M059J (cell line): ENCODE results near the gene DLX2. TPM values are rescaled to one million over a fixed set of nuclear protein-coding genes. Genes with fewer than 3 reads are reported as not detected.
"Not testable (repeated sequence)": the region's sequence is repeated elsewhere in the genome, so short reads cannot be mapped to it uniquely, and the experiment has no call there.

Source experiments
- DNase-seq: peaks from one replicate; pipeline ENCODE4 v3.0.0-alpha.2; 2012; ENCODE audit warnings: low read depth
- total RNA-seq: library from RNA; depleted of rRNA; stranded (reverse); fragments of >200 nt; shearing (Covaris generic); gene quantifications from 2 replicates; pipeline ENCODE4 v1.2.3, GENCODE V29; 2014

DLX2 gene
- total RNA-seq, 1 experiment from 2014 or later: 4.2 TPM

DNA sequence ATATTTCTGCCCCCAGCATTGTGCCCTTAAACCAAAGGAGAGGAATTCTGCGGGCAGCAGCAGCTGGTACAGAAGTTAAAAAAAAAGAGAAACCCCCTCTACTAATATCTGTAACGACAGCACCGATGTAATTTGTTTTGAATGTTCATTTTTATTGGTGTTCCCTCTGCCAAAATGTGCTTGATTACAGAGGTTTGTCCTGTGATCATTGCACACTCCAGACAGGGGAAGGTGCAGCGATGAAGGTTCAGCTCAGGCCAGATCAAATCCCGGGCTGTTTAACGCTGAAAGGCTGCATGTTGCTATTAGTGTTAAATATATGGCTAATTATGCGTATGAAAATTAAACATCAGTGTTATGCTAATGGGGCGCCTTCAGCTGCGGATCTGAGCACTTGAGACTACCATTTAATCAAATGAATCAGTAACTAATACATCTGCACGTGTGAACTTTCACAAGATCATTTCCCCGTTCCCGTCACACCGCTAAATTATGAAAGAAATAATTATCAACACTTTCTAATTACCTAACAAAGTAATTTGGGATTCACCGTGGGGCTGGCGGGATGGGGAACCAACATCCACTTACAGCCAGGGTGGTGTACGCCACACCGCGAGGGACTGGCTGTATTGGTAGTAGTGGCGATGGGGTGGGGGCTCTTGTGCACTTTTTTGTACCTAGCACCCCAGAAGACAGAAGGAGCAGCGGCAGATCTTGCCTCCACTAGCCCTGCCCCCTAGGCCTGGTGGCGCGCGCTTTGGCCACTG lies 18.9 kb downstream of the DLX2 start:
- no peak for DNase-seq

DNA sequence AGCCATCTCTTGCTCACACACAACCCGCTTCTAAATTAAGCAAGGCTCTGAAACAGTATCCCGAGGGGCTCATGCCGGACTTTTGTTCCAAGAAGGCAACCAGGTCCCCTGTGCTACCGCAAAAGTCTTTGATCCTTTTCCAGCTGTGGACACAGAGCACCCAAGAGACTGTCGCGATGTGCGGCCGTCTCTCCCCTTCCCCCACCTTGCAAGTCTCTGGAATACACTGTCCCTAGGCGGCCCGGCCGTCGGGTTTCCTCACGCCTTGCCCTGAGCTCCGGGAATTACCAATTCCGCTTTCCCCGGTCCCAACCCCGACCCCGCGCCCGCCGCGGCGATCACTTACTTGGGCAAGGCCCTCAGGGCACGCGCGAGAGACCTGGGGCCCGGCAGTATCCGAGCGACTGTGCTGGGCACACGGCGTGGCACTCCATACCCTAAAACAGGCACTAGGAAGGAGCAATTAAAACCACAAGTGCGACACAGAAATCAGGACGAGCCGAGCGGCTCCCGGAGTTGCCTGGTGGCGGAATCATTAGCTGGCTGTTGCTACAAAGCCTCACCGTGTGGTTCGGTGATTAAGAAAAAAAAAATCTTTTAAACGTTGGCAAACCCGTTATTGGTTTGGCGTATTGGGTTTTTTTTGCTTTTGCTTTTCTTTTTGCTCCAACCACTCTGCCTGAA lies 19.6 kb downstream of the DLX2 start:
- DNase-seq: peak; percentile 75

GRCh38 chr2:172082105-172082943 lies 20.4 kb downstream of the DLX2 start:
- DNase-seq: peak; percentile 91

GRCh38 chr2:172081221-172082022 lies 21.3 kb downstream of the DLX2 start:
- no peak for DNase-seq

DNA sequence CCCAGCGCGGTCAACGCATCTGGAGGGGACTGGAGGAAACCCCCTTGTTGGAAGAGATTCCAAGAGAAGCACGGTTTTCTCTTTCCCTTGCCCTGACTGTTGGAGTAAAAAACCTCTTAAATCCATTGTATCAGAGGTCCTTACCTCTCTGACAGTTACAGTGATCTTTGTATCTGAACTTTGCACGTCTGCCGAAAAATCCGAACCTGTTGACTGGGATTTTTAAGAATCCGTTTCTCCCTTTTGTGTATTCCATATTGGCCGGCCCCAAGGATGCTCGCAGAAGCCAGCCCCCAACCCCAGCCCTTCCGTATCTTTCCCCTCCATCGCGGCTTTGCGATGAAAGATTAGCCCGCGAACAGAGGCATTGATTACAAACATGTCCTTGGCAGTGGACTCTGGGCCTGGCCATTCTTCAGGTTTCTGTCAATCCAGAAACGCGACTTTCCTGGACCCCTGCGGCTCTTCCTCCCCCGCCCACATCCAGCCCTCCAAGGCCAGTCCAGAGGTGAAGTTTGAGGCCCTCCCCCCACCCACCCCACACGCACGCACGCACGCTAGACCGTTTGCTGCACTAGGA lies 22.0 kb downstream of the DLX2 start:
- DNase-seq: no peak

- DNase-seq: peak; percentile 11
Observed at GRCh38 chr2:172079838-172080640, 22.7 kb downstream of the DLX2 start.

DNA sequence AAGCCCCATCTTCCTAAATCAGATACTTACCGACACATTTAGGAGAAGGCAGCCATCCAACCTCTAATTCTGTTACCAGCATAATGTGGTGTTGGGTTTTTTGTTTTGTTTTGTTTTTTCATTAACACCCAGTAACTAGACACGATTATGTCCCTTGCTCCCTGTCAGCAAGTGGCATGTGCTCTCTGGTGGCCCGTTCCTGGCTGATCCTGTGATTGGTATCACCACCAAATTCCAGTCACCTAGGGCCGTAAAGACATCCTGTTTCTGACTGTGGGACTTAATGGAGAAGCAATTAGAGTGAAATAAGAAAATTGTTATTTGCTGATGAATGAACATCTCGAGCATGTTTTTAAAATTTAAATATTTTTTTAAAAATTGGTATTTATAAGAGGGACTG lies 23.3 kb downstream of the DLX2 start:
- no peak for DNase-seq

DNA sequence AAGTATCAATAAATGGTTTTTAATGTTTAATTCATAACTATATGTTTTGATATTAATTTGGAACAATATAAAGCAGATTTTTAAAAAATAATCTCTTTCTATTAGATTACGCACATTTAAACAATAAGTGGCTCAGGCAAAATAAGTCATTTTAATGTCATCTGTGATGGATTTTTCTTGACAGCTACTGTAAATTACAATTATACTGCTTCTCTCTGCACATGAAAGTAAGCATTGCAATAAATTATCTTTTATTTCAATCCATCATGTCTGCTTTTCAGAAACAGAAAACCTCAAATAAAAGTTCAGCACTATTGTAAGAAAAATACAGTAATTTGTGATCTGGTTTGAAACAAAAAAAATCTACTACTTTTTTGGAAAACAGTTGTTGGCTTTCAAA lies 28.4 kb downstream of the DLX2 start:
- no peak for DNase-seq

- DNase-seq: no peak
Observed at GRCh38 chr2:172073518-172073917, 29.2 kb downstream of the DLX2 start.

DNA sequence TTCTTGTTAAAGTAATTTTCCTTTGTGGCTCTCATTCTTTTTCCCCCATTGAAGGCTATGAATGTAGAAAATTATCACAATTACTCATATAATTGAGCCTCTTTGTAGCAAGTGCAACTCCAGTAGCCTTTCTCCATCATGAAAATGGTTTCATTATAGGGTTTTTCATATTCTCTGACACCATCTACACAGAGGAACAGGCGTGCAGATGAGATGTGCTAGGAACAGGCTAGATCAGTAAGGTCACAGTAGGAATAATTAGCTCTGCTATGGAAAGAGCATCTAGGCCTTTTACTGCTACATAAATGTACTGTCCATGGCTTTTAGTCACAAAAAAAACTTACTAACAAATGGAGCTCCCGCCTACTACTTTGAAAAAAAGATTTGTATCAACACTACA lies 30.0 kb downstream of the DLX2 start:
- DNase-seq: no peak

GRCh38 chr2:172072303-172072702 lies 30.4 kb downstream of the DLX2 start:
- no peak for DNase-seq

DNA sequence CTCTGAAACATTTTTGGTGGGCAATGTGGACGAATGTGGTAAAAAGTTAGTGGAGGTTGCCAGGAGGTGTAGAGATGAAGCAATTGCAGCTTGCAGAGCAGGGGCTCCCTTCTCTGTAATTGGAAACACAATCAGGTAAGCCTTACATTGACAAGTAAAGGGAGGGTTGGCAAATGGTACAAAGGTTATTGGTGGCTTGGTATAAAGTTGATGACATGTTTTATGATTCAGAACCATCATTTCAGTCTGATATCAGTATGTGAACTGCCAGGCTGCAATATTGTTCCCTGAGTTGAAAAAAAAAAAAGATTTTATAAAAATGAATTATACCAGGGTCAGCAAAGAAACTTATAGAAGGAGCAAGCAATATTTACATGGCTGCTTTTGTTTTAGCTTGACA lies 31.8 kb downstream of the DLX2 start:
- DNase-seq: no peak

DNA sequence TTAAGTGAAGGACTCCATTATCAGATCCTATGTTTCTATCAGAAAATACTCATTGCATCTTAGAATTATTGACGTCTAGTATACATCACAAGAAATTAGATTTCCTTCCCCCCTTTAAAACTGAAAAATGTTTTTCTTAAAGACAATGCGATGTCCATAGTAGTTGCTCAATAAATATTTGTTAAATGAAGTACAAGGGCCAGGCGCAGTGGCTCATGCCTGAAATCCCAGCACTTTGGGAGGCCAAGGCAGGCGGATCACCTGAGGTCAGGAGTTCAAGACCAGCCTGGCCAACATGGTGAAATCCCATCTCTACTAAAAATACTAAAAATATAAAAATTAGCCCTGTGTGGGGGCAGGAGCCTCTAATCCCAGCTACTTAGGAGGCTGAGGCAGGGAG lies 34.8 kb downstream of the DLX2 start:
- DNase-seq: not testable (repeated sequence)

DNA sequence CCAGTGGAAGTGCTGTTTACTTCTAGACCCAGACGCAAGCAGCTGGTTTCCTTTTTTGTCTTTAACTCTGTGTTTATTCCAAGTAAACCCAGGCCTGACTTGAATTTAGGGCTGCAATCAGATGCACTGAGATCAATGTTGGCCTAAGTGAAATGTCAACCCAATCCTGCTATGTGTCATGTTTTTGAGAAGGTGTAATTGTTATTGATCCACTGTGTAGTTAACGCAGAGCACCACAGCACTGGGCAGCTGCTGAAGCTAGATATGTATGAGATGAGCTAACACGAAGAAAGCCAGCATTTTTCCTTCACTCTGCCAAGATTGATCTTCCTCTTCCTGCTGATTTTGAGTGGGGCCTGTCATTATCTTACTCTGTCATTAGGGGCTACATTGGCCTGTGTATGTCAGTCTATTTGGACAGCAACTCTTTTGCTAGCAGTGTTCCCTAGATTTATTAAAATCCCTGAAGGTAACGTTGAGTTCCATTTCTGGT lies 36.3 kb downstream of the DLX2 start:
- DNase-seq: no peak

GRCh38 chr2:172065111-172065510 lies 37.6 kb downstream of the DLX2 start:
- DNase-seq: no peak

GRCh38 chr2:172063446-172063845 lies 39.3 kb downstream of the DLX2 start:
- no peak for DNase-seq

DNA sequence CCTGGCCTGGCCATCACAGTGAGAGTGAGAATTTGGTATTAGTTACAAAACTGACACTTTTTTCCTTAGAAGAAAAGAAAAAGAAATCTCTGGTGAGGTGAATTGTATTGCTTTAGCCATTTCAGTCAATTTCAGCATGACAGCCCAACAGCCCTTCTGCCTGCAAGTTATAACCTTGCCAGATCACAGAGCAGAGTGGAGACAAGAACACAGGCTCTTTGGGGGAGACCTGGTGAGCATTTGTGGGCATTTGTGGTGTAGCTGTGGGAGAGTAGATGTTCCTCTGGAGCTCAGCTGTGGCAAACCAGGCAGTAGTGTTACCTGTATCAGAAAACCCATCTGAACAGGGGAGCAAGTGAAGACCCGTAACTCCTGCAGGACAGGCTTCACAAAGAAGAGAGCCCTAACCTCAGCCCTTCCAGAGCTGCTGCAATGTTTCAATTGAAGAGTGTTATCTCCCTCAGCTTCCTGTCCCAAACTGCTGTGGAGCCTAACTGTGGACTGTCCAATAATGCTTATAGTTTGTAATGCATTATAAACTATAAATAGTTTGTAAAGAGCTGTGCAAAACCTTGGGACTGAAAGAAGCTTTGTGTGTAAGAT lies 40.2 kb downstream of the DLX2 start:
- DNase-seq: no peak

DNA sequence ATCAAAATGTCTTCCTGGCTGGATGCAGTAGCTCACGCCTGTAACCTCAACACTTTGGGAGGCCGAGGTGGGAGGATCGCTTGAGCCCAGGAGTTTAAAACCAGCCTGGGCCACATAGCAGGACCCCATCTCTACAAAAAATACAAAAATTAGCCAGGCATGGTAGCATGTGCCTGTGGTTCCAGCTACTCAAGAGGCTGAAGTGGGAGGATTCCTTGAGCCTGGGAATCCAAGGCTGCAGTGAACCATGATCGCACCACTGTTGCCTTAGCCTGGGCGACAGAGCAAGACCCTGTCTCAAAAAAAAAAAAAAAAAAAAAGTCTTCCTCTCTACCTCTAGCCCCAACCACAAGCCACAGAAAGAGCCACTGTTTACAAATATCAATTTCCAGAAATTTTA lies 42.6 kb downstream of the DLX2 start:
- DNase-seq: not testable (repeated sequence)

DNA sequence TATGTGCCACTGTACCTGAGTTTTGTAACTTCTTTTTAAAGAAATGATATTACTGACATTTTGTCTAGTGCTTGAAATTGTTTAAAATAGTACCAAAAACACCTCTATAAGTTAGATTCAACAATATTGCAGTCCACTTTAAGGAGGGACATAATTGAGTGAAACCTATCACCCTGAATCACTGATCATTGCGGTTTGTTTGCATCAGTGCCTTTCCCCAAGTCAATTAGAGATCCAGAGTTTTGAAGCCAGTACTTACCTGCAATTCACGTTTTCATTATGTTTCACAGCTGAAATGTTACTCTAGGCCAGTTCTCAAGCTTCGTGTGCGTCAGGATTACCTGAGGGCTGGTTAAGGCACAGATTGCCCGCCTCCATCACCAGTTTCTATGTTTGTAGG lies 44.0 kb downstream of the DLX2 start:
- no peak for DNase-seq

DNA sequence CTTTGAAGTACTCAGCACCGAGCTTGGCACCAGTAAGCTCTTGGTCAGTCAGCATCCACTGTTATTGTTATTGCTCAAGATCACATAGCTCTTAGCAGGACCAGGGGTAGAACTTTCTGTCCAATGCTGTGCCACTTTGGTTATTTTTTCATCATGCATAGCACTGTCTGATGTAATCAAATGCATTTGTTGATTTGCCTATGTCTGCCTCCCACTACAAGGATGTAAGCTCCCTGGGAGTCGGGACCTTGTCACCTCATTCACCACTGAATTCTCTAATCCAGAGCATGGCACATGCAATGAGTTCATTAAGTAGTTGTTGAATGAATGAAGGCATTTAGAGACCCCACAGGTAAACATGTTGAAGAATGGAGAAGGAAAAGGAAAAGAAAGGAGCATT lies 46.4 kb downstream of the DLX2 start:
- DNase-seq: no peak
